ENCODE measurements around the gene CD72.

Gene CD72

GRCh38 chr9:35662437-35662836 is 44.2 kb upstream of the CD72 start:
- DNase-seq (ENCODE audit: low read depth) = no peak

GRCh38 chr9:35661756-35662350 is 43.6 kb upstream of the CD72 start:
- no peak overlapping the region for H3K4me3 ChIP-seq (ENCODE audit: low read depth, low read length)
- TF ChIP-seq CTCF (IDR thresholded peaks at IDR 0.05; ENCODE audit: control insufficient read depth, extremely low read depth, insufficient read depth) = no peak

More at GRCh38 chr9:35662437-35662836, 44.2 kb upstream of the CD72 start:
- H3K4me3 ChIP-seq (ENCODE audit: low read depth, low read length) = no peak overlapping the region
- TF ChIP-seq CTCF (IDR thresholded peaks at IDR 0.05; ENCODE audit: control insufficient read depth, extremely low read depth, insufficient read depth) = no peak

GRCh38 chr9:35660966-35661415 is 42.8 kb upstream of the CD72 start:
- DNase-seq (ENCODE audit: low read depth) = no peak
- no peak overlapping the region for H3K4me3 ChIP-seq (ENCODE audit: low read depth, low read length)
- TF ChIP-seq CTCF (IDR thresholded peaks at IDR 0.05; ENCODE audit: control insufficient read depth, extremely low read depth, insufficient read depth) = 0 out of 2 replicates have a peak, but pooled peaks have one; percentile 6

More at GRCh38 chr9:35661756-35662350, 43.6 kb upstream of the CD72 start:
- DNase-seq (ENCODE audit: low read depth) = no peak

- H3K4me3 ChIP-seq (ENCODE audit: low read depth, low read length) = peak overlapping the region; percentile 71
- no peak for TF ChIP-seq CTCF (IDR thresholded peaks at IDR 0.05; ENCODE audit: control insufficient read depth, extremely low read depth, insufficient read depth)
- no peak for DNase-seq (ENCODE audit: low read depth)
Observed at GRCh38 chr9:35659340-35659739, 41.1 kb upstream of the CD72 start.

- DNase-seq (ENCODE audit: low read depth) = no peak
- no peak for TF ChIP-seq CTCF (IDR thresholded peaks at IDR 0.05; ENCODE audit: control insufficient read depth, extremely low read depth, insufficient read depth)
Observed at GRCh38 chr9:35658968-35659220, 40.7 kb upstream of the CD72 start.

GRCh38 chr9:35658137-35658967 is 40.1 kb upstream of the CD72 start, which contains the start of gene CCDC107:
Gene CCDC107, plus strand, starts transcription at chr9:35658292. Its CDS starts 88 bp downstream, at chr9:35658380.
- TF ChIP-seq CTCF (IDR thresholded peaks at IDR 0.05; ENCODE audit: control insufficient read depth, extremely low read depth, insufficient read depth) = peak; percentile 56
- peak; percentile 27 for DNase-seq (ENCODE audit: low read depth)

More at GRCh38 chr9:35658968-35659220, 40.7 kb upstream of the CD72 start:
- peak overlapping the region; percentile 71 for H3K4me3 ChIP-seq (ENCODE audit: low read depth, low read length)

More at GRCh38 chr9:35658137-35658967, 40.1 kb upstream of the CD72 start, which contains the start of gene CCDC107:
- peak within 1 kb of the TSS; percentile 71 for H3K4me3 ChIP-seq (ENCODE audit: low read depth, low read length)
